IMR-90 (cell line): ENCODE measurements around the gene TMEM237. TPM values are rescaled to one million over a fixed set of nuclear protein-coding genes. Genes with fewer than 3 reads are reported as not detected.

ENCODE experiments used
- ATAC-seq: fragments of 200-7000 bp; cut with Tn5 transposase; 2 replicates; pipeline ENCODE4 v1.9.1; 2020; ENCODE audit warnings: low read depth, mild to moderate bottlenecking, moderate library complexity
- BruUV-seq: library from RNA; stranded (reverse); fragments of 400-500 nt; replicated peaks from 2 replicates; lab custom pipeline; 2021; lab: Mats Ljungman, UMichigan
- CTCF ChIA-PET: fragments of 300-600 bp; formaldehyde crosslinking; extraction: SDS; loops from one replicate; lab custom pipeline; 2021; ENCODE audit warnings: antibody characterized with exemption; lab: Yijun Ruan, JAX
- POLR2A ChIA-PET: fragments of 300-600 bp; sonication (Branson Sonifier 250); formaldehyde crosslinking; loops from one replicate; lab custom pipeline; 2022; ENCODE audit warnings: antibody characterized with exemption; ENCODE audit not compliant: unreplicated experiment; lab: Charles Lee
- DNase-seq: peaks from one replicate; pipeline ENCODE4 v3.0.0; 2013
- H2AFZ ChIP-seq: replicated peaks from 2 replicates; pipeline ENCODE3; 2013; ENCODE audit warnings: low read length, mild to moderate bottlenecking; ENCODE audit not compliant: poor library complexity
- H2AK5ac ChIP-seq: 2 replicates; pipeline ENCODE4 v1.6.1; 2013; ENCODE audit warnings: low read depth, low read length, inconsistent platforms
- H2AK9ac ChIP-seq: replicated peaks from 2 replicates; pipeline ENCODE3; 2013; ENCODE audit warnings: mild to moderate bottlenecking, low read depth, low read length, moderate library complexity; ENCODE audit not compliant: poor library complexity
- H2BK120ac ChIP-seq: 2 replicates; pipeline ENCODE4 v1.6.1; 2013; ENCODE audit warnings: low read depth, low read length, inconsistent platforms
- H2BK15ac ChIP-seq: 3 replicates; pipeline ENCODE4 v1.6.1; 2013; ENCODE audit warnings: low read depth, low read length, inconsistent platforms
- H2BK20ac ChIP-seq: 2 replicates; pipeline ENCODE4 v1.6.1; 2013; ENCODE audit warnings: low read depth, mild to moderate bottlenecking, inconsistent platforms, low read length, moderate library complexity
- H2BK5ac ChIP-seq: 2 replicates; pipeline ENCODE4 v1.6.1; 2013; ENCODE audit warnings: mild to moderate bottlenecking, low read depth, low read length, inconsistent platforms; ENCODE audit not compliant: poor library complexity, severe bottlenecking
- H3K14ac ChIP-seq: replicated peaks from 2 replicates; pipeline ENCODE4 v1.6.1; 2013; ENCODE audit warnings: low read depth, low read length, inconsistent platforms
- H3K18ac ChIP-seq: 2 replicates; pipeline ENCODE4 v1.6.1; 2013; ENCODE audit warnings: low read depth, low read length, control low read depth
- H3K23ac ChIP-seq: 2 replicates; pipeline ENCODE4 v1.6.1; 2013; ENCODE audit warnings: low read depth, low read length, inconsistent platforms
- H3K27ac ChIP-seq: 2 replicates; pipeline ENCODE4 v1.5.1; 2013; ENCODE audit warnings: mild to moderate bottlenecking, control low read depth, low read length; ENCODE audit not compliant: insufficient read depth
- H3K27me3 ChIP-seq: 2 replicates; pipeline ENCODE4 v1.6.1; 2013; ENCODE audit warnings: low read length; ENCODE audit not compliant: control insufficient read depth, insufficient read depth
- H3K36me3 ChIP-seq: 2 replicates; pipeline ENCODE4 v1.6.1; 2013; ENCODE audit warnings: low read length, mixed read lengths; ENCODE audit not compliant: control insufficient read depth, insufficient read depth
- H3K4ac ChIP-seq: 2 replicates; pipeline ENCODE4 v1.6.1; 2013; ENCODE audit warnings: low read depth, low read length, inconsistent platforms
- H3K4me1 ChIP-seq: 2 replicates; pipeline ENCODE4 v1.6.1; 2013; ENCODE audit warnings: low read length, mixed read lengths; ENCODE audit not compliant: control insufficient read depth, insufficient read depth
- H3K4me2 ChIP-seq: 2 replicates; pipeline ENCODE4 v1.6.1; 2013; ENCODE audit warnings: low read depth, mild to moderate bottlenecking, control low read depth, low read length, moderate library complexity
- H3K4me3 ChIP-seq: 2 replicates; pipeline ENCODE4 v1.5.1; 2013; ENCODE audit warnings: low read depth, mild to moderate bottlenecking, control low read depth, low read length, moderate library complexity; ENCODE audit not compliant: insufficient read depth
- H3K56ac ChIP-seq: 2 replicates; pipeline ENCODE4 v1.6.1; 2013; ENCODE audit warnings: low read length, inconsistent platforms; ENCODE audit not compliant: insufficient read depth; ENCODE audit errors: extremely low read depth
- H3K79me1 ChIP-seq, 2 experiments: 2 replicates each; pipeline ENCODE4 v1.6.1; 2013; ENCODE audit warnings: low read length in 2 of 2, inconsistent platforms in 1 of 2, low read depth in 1 of 2
- H3K9ac ChIP-seq: 2 replicates; pipeline ENCODE4 v1.6.1; 2013; ENCODE audit warnings: low read depth, low read length, control low read depth
- H3K9me1 ChIP-seq: 2 replicates; pipeline ENCODE4 v1.6.1; 2013; ENCODE audit warnings: low read length, inconsistent platforms; ENCODE audit not compliant: insufficient read depth
- H3K9me3 ChIP-seq: 2 replicates; pipeline ENCODE4 v1.6.1; 2013; ENCODE audit warnings: low read length; ENCODE audit not compliant: control insufficient read depth, insufficient read depth
- H4K20me1 ChIP-seq: 2 replicates; pipeline ENCODE4 v1.6.1; 2013; ENCODE audit warnings: low read length, inconsistent platforms; ENCODE audit not compliant: insufficient read depth
- H4K5ac ChIP-seq: 2 replicates; pipeline ENCODE4 v1.6.1; 2013; ENCODE audit warnings: mild to moderate bottlenecking, low read depth, low read length, control low read depth
- H4K8ac ChIP-seq, 2 experiments: 2 replicates each; pipeline ENCODE4 v1.6.1; 2013; ENCODE audit warnings: low read depth in 2 of 2, low read length in 2 of 2, control low read depth in 1 of 2, inconsistent platforms in 1 of 2
- H4K91ac ChIP-seq: 2 replicates; pipeline ENCODE4 v1.6.1; 2013; ENCODE audit warnings: low read depth, low read length, inconsistent platforms; ENCODE audit not compliant: insufficient read depth
- CHD1 ChIP-seq: IDR thresholded peaks from 2 replicates; pipeline ENCODE4 v1.6.1; 2012; ENCODE audit warnings: low read depth, low read length, improper control_type of control experiment
- MAZ ChIP-seq: IDR thresholded peaks from 2 replicates; pipeline ENCODE4 v1.6.1; 2012; ENCODE audit warnings: low read depth, mild to moderate bottlenecking, low read length, improper control_type of control experiment, moderate library complexity, borderline replicate concordance
- RAD21 ChIP-seq: IDR thresholded peaks from 2 replicates; pipeline ENCODE4 v1.6.1; 2012; ENCODE audit warnings: low read length, improper control_type of control experiment
- USF2 ChIP-seq: fragments of 150-350 bp; IDR thresholded peaks from 2 replicates; pipeline ENCODE4 v1.6.1; 2017; ENCODE audit warnings: mild to moderate bottlenecking, antibody characterized with exemption, low read length, low read depth
- WGBS, 2 experiments: methylation state at CpG; one replicate each; pipeline versions ENCODE4 v1.1.5 to v1.1.7; 2013; ENCODE audit warnings: missing lambda C conversion rate in 2 of 2; ENCODE audit not compliant: insufficient read length in 1 of 2; ENCODE audit errors: extremely low coverage in 2 of 2; 5-methylcytosine and 5-hydroxymethylcytosine counted together
- dilution Hi-C: fragments of 300-500 bp; cut with HindIII; formaldehyde crosslinking; loops from one replicate; pipeline ENCODE4 v1.14.3; 2018; ENCODE audit warnings: low sequenced_read_pairs; ENCODE audit not compliant: unreplicated experiment
- in situ Hi-C: fragments of 300-500 bp; cut with MboI; formaldehyde crosslinking; loops from 3 replicates; pipeline ENCODE4 v1.14.3; 2019; ENCODE audit warnings: low sequenced_read_pairs, inconsistent platforms, mixed read lengths
- intact Hi-C: fragments of 100-400 bp; cut with micrococcal nuclease; formaldehyde crosslinking; loops from 2 replicates; pipeline ENCODE4 v1.10.0; 2022
- polyA plus RNA-seq, 3 experiments: library from polyadenylated mRNA; depleted of rRNA; stranded (reverse); fragments of >200 nt; gene quantifications; 2 replicates each; pipeline ENCODE4 v1.2.3, GENCODE V29; 2012; ENCODE audit warnings: low replicate concordance in 1 of 3
- total RNA-seq: library from RNA; depleted of rRNA; stranded (reverse); fragments of >200 nt; gene quantifications from 2 replicates; pipeline ENCODE4 v1.2.3, GENCODE V29; 2012

TMEM237 gene
- total and polyA plus RNA-seq, 2 of the 4 experiments (the other 2 are of a cell fraction), result 29.4 to 58.8 TPM

- in situ Hi-C loops (no loop called here), intact Hi-C loops (loop anchor here (5.0 kb wide), 1 partner anchor 170 kb away; no protein-coding TSS in a partner anchor), dilution Hi-C loops (no loop called here)
- H3K14ac ChIP-seq, result peak overlapping the region; percentile 85
- H4K20me1 ChIP-seq, result no peaks in the 10 kb centered on the region
- TSS peak; percentile 57 for BruUV-seq
- no peaks in the 10 kb centered on the region for H3K9me3 ChIP-seq
- TF ChIP-seq RAD21 (no peak), USF2 (no peak), CHD1 (no peak), MAZ (no peak)
- 0% methylated on average over 6 of the region's 16 CpGs; no CpG with 5 or more reads in 1 of the 2 experiments for WGBS, 2 experiments
- peak overlapping the region; percentile 69 for H4K91ac ChIP-seq
- H3K4ac ChIP-seq, result peak overlapping the region; percentile 67
- ChIA-PET CTCF (no interaction called here), POLR2A (no interaction called here)
- peak overlapping the region; percentile 66; the same call in 1 of the 2 replicates for H3K23ac ChIP-seq
- H3K18ac ChIP-seq, result peak overlapping the region; percentile 29; the same call in 1 of the 2 replicates
- H2BK120ac ChIP-seq, result peak overlapping the region; percentile 79
- H3K4me1 ChIP-seq, result peaks cover 4% of the 10 kb centered on the region
- peaks cover 3% of the 10 kb centered on the region; the same call in 1 of the 2 replicates for H3K9me1 ChIP-seq
- peaks cover 15 to 27% of the 10 kb centered on the region in 2 experiments; a peak in 3 of 4 replicates for H3K79me1 ChIP-seq
- H2AK9ac ChIP-seq, result peak overlapping the region; percentile 51
- DNase-seq, result no peak
- peak; percentile 38; the same call in 1 of the 2 replicates for ATAC-seq
- H2BK15ac ChIP-seq, result peak overlapping the region; percentile 79; the same call in 2 of the 3 replicates
- no peaks in the 10 kb centered on the region for H3K27me3 ChIP-seq
- H3K4me2 ChIP-seq, result peak overlapping the region; percentile 93
- H3K36me3 ChIP-seq, result peaks cover 9% of the 10 kb centered on the region
- peak overlapping the region; percentile 50 for H2AK5ac ChIP-seq
- H3K4me3 ChIP-seq, result peak overlapping the region; percentile 91
- H2BK20ac ChIP-seq, result peak overlapping the region; percentile 88
- peak overlapping the region; percentile 97 for H2AFZ ChIP-seq
- peak overlapping the region; percentile 85 for H3K27ac ChIP-seq
- peak overlapping the region; percentile 68; the same call in 1 of the 2 replicates for H4K5ac ChIP-seq
- peak overlapping the region; percentile 94 for H3K56ac ChIP-seq
- peak overlapping the region; percentile 79 for H3K9ac ChIP-seq
- H2BK5ac ChIP-seq, result peak overlapping the region; percentile 64
- H4K8ac ChIP-seq, result peak overlapping the region; percentile 80 to 92
These were observed 1.2 kb downstream of the TMEM237 start for GRCh38 chr2:201642086-201642578.
